Stimulated activated CD4-positive, alpha-beta T cell treated with anti-CD3 and anti-CD28 coated beads, TNF-alpha, amount 100 ng/mL, for 1 hour (primary cell): Measurements from ENCODE around the gene CDYL.

Source experiments
- DNase-seq, 3 donors: peaks; one replicate each; pipeline ENCODE4 v3.0.0-alpha.2; 2020; ENCODE audit warnings: low read depth in 3 of 3, low spot score in 1 of 3

CDYL gene

GRCh38 chr6:4774715-4775493 lies 1.3 kb upstream of the CDYL start:
- peak in 1 of 3 donors; percentile 2 for DNase-seq

GRCh38 chr6:4775494-4776130 lies 592 bp upstream of the CDYL start:
- DNase-seq, result peak; percentile 24 to 55 (median 35)

- peak in 1 of 3 donors; percentile 22 for DNase-seq
These were observed 539 bp downstream of the CDYL start for GRCh38 chr6:4776493-4777393.

- DNase-seq, result no peak
These were observed 1.3 kb downstream of the CDYL start for GRCh38 chr6:4777394-4777935.

GRCh38 chr6:4778086-4778485 lies 1.9 kb downstream of the CDYL start:
- no peak for DNase-seq

- DNase-seq, result no peak
These were observed 4.2 kb downstream of the CDYL start for GRCh38 chr6:4780360-4780812.

- no peak for DNase-seq
These were observed 5.2 kb downstream of the CDYL start for GRCh38 chr6:4781426-4781825.

- DNase-seq, result no peak
These were observed 5.9 kb downstream of the CDYL start for GRCh38 chr6:4781967-4782575.

- no peak for DNase-seq
These were observed 10.8 kb downstream of the CDYL start for GRCh38 chr6:4786996-4787395.

- no peak for DNase-seq
These were observed 12.3 kb downstream of the CDYL start for GRCh38 chr6:4788482-4788881.

GRCh38 chr6:4788953-4789584 lies 12.9 kb downstream of the CDYL start:
- DNase-seq, result no peak

GRCh38 chr6:4790158-4790899 lies 14.1 kb downstream of the CDYL start:
- DNase-seq, result no peak

GRCh38 chr6:4794140-4794707 lies 18.0 kb downstream of the CDYL start:
- no peak for DNase-seq

- DNase-seq, result no peak
These were observed 21.4 kb downstream of the CDYL start for GRCh38 chr6:4797587-4797986.

- DNase-seq, result no peak
These were observed 23.7 kb downstream of the CDYL start for GRCh38 chr6:4799912-4800311.

GRCh38 chr6:4800662-4801061 lies 24.5 kb downstream of the CDYL start:
- no peak for DNase-seq

- no peak for DNase-seq
These were observed 25.4 kb downstream of the CDYL start for GRCh38 chr6:4801491-4802110.

GRCh38 chr6:4802312-4802935 lies 26.2 kb downstream of the CDYL start:
- no peak for DNase-seq
